Measurements from ENCODE around the gene SERPINB11.
"Not testable (repeated sequence)": the region's sequence is repeated elsewhere in the genome, so short reads cannot be mapped to it uniquely, and the experiment has no call there.

The SERPINB11 gene

GRCh38 chr18:63725682-63726480 lies 23.1 kb downstream of the SERPINB11 start:
- DNase-seq (ENCODE audit: low read depth), result no peak

- no peak for DNase-seq (ENCODE audit: low read depth)
Observed at GRCh38 chr18:63730773-63731172, 28.0 kb downstream of the SERPINB11 start.

- no peak for DNase-seq (ENCODE audit: low read depth)
Observed at GRCh38 chr18:63731215-63731614, 28.5 kb downstream of the SERPINB11 start.

DNA sequence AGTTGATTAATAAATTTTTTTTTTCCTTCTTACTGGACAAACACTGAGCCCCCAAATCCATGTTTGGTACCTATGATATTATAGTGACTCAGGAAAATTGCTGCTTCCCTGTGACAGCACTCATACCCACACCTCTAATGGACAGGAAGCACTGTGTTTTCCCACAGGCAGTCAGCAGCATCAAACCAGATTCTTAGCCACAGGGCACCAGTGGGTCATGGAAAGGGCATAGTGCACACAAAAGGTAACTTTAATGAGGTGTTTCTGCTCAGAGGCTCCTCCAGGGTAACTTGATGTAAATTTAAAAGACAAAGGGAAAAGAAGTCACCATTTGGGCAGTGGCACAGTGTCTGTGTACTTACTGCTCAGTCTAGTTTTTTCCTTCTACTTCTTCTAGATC lies 34.1 kb downstream of the SERPINB11 start:
- DNase-seq (ENCODE audit: low read depth), result no peak

DNA sequence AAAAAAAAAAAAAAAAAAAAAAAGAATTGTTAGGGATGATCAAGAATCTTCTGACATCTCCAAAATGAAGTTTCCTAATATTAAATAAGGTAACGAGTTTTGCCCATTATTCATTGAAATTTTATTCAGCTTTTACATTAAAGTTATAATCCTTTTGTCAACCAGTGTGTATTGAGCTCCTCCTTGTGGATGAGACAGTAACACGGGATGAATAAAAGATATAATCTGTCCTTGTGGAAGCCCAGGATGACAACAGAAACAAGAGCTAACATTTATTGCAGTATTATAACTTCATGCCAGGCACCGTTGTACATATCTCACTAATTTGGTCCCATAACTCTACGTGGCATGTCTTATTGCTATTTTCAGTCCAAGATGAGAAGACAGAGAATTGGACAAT lies 39.0 kb downstream of the SERPINB11 start:
- no peak for DNase-seq (ENCODE audit: low read depth)

DNA sequence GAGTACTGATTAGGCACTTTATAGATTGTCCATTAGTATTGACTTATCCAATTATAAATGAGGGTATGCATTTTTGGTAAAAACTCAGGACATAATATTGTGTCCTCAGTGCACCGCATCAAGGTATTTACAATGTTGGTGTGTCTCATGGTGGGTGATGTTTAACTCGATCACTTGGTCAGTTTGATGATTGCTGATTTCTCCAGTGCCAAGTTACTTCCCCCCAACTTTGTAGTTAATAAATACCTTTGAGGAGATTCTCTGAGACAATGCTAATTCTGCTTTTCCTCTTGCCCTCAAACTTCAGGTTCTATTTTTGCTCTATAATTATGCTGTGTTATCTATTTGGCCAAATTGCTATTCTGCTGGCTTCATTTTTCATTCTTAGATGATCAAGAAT lies 44.2 kb downstream of the SERPINB11 start:
- no peak for DNase-seq (ENCODE audit: low read depth)

DNA sequence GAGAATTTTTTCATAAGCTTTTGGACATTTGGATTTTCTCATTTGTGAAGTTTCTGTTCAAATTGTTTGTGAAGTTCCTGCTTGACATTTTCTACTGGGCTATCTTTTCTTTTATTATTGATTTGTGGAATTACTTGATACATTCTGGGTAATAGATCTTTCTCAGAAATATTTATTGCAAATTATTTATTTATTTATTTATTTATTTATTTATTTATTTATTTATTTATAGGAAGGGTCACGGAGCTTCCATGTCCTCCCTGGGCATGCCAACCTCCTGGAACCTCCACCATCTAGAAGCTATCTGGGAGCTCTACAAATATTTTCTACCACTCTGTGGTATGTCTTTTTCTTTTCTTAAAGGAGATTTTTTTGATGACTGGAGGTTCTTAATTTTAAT lies 46.7 kb downstream of the SERPINB11 start:
- DNase-seq (ENCODE audit: low read depth), result no peak

GRCh38 chr18:63752636-63753035 lies 49.9 kb downstream of the SERPINB11 start:
- no peak for DNase-seq (ENCODE audit: low read depth)

DNA sequence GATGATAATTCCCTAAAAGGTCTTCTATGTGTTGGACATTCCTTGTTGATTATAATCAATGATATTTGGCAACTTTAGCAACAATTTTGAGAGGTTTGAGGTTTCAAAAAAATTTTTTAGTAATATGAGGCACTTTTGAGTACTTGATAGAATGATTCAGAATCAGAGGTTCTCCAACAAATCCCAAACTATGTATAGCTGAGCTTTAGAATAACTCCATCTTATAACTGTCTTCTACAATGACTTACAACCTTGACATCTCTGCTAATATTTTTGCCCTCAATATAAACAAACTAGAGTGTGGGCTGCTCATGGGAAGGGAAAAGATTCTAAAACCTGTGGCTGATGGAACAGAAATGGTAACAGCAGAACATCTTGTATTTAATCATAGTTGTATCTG lies 50.9 kb downstream of the SERPINB11 start:
- no peak for DNase-seq (ENCODE audit: low read depth)

GRCh38 chr18:63757541-63757940 lies 54.8 kb downstream of the SERPINB11 start:
- DNase-seq (ENCODE audit: low read depth), result no peak

- DNase-seq (ENCODE audit: low read depth), result no peak
Observed at GRCh38 chr18:63758615-63759240, 56.0 kb downstream of the SERPINB11 start.

DNA sequence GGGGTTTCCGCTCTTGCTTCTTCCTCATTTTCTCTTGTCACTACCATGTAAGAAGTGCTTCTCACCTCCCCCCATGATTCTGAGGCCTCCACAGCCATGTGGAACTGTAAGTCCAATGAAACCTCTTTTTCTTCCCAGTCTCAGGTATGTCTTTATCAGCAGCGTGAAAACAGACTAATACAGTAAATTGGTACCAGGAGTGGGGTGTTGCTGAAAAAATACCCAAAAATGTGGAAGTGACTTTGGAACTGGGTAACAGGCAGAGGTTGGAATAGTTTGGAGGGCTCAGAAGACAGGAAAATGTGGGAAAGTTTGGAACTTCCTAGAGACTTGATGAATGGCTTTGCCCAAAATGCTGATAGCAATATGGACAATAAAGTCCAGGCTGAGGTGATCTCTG lies 57.0 kb downstream of the SERPINB11 start:
- not testable (repeated sequence) for DNase-seq (ENCODE audit: low read depth)

DNA sequence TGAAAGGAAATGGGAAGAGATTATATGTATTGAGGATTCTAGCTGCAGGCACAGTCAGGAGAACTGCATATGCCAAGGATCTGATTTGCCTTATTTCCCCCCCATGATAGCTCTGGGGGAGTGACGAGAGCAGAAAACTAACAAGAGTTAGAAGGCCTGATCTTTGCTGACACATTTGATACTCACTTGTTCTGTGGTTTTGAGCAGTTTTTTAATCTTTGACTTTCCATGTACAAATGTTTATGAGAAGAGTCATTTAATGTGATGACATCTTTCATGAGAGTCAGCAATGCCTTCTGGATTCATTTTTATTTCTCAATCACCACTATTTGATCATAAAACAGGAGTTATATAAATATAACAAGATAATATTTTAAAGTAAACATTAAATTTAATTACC lies 59.8 kb downstream of the SERPINB11 start:
- no peak for DNase-seq (ENCODE audit: low read depth)

GRCh38 chr18:63763831-63764600 lies 61.3 kb downstream of the SERPINB11 start:
- no peak for DNase-seq (ENCODE audit: low read depth)

- no peak for DNase-seq (ENCODE audit: low read depth)
Observed at GRCh38 chr18:63765837-63766236, 63.1 kb downstream of the SERPINB11 start.

All from activated T-helper 1 cell treated with Interleukin-2 at 50 U/mL for 16 hours (primary cell).